DOHH2 (cell line): ENCODE data around the gene SEC24B.

Experiments used
- H3F3A ChIP-seq: fragments of 200-600 bp; sonication (generic), shearing (Covaris generic); 2 replicates; pipeline ENCODE4 v1.6.0; 2016; ENCODE audit warnings: antibody characterized with exemption, mild to moderate bottlenecking; ENCODE audit not compliant: control insufficient read depth, insufficient read depth
- H3K27ac ChIP-seq: fragments of 200-600 bp; sonication (generic); 2 replicates; pipeline ENCODE4 v1.5.1; 2014; ENCODE audit warnings: low read depth, mild to moderate bottlenecking, low read length, moderate library complexity
- H3K27me3 ChIP-seq: fragments of 200-600 bp; sonication (generic); 2 replicates; pipeline ENCODE4 v1.6.1; 2014; ENCODE audit warnings: mild to moderate bottlenecking, low read length, mixed read lengths; ENCODE audit not compliant: control insufficient read depth
- H3K36me3 ChIP-seq: fragments of 200-600 bp; sonication (generic); 2 replicates; pipeline ENCODE4 v1.6.1; 2014; ENCODE audit warnings: mild to moderate bottlenecking, low read length, moderate library complexity, mixed read lengths; ENCODE audit not compliant: control insufficient read depth
- H3K4me1 ChIP-seq: fragments of 200-600 bp; sonication (generic); 2 replicates; pipeline ENCODE4 v1.6.1; 2014; ENCODE audit warnings: mild to moderate bottlenecking, low read length, mixed read lengths; ENCODE audit not compliant: control insufficient read depth
- H3K4me2 ChIP-seq: fragments of 200-600 bp; sonication (generic); 2 replicates; pipeline ENCODE4 v1.6.0; 2014; ENCODE audit warnings: mild to moderate bottlenecking, low read length, moderate library complexity
- H3K4me3 ChIP-seq: fragments of 200-600 bp; sonication (generic); 2 replicates; pipeline ENCODE4 v1.5.1; 2014; ENCODE audit warnings: mild to moderate bottlenecking, low read length, mixed read lengths
- H3K79me2 ChIP-seq: fragments of 200-600 bp; sonication (generic); 2 replicates; pipeline ENCODE4 v1.6.1; 2014; ENCODE audit warnings: mild to moderate bottlenecking, low read length, mixed read lengths; ENCODE audit not compliant: control insufficient read depth
- H3K9me2 ChIP-seq: fragments of 200-600 bp; sonication (generic); replicated peaks from 2 replicates; pipeline ENCODE4 v1.6.1; 2014; ENCODE audit warnings: mild to moderate bottlenecking, low read length, mixed read lengths; ENCODE audit not compliant: control insufficient read depth
- H3K9me3 ChIP-seq: fragments of 200-600 bp; sonication (generic); 2 replicates; pipeline ENCODE4 v1.6.1; 2014; ENCODE audit warnings: antibody characterized with exemption, low read length, mixed read lengths; ENCODE audit not compliant: control insufficient read depth, insufficient read depth
- H4K20me1 ChIP-seq: fragments of 200-600 bp; sonication (generic); 2 replicates; pipeline ENCODE4 v1.6.0; 2014; ENCODE audit warnings: low read depth, mild to moderate bottlenecking, antibody characterized with exemption, low read length, moderate library complexity; ENCODE audit not compliant: control insufficient read depth, insufficient read depth
- CTCF ChIP-seq: fragments of 200-600 bp; sonication (generic); IDR thresholded peaks from one replicate; pipeline ENCODE4 v1.5.1; 2014; ENCODE audit warnings: antibody characterized with exemption, mild to moderate bottlenecking, low read depth, low read length; ENCODE audit not compliant: poor library complexity, severe bottlenecking
- EZH2phosphoT487 ChIP-seq: fragments of 200-600 bp; sonication (generic); IDR thresholded peaks from 2 replicates; pipeline ENCODE4 v1.6.1; 2017; ENCODE audit warnings: borderline replicate concordance, mild to moderate bottlenecking, antibody characterized with exemption, low read length, moderate library complexity, mixed read lengths

Gene SEC24B

GRCh38 chr4:109462297-109462696 lies 28.7 kb downstream of the SEC24B start:
- H3K4me1 ChIP-seq: no peaks in the 10 kb centered on the region
- H3K9me3 ChIP-seq: no peaks in the 10 kb centered on the region
- H4K20me1 ChIP-seq: no peaks in the 10 kb centered on the region
- no peak overlapping the region for H3K27ac ChIP-seq
- no peaks in the 10 kb centered on the region for H3K9me2 ChIP-seq
- H3K36me3 ChIP-seq: peaks cover 35% of the 10 kb centered on the region
- H3F3A ChIP-seq: no peaks in the 10 kb centered on the region
- TF ChIP-seq CTCF: no peak
- TF ChIP-seq EZH2phosphoT487: no peak
- no peak overlapping the region for H3K4me2 ChIP-seq
- no peaks in the 10 kb centered on the region for H3K27me3 ChIP-seq
- no peak overlapping the region for H3K4me3 ChIP-seq
- peaks cover 79% of the 10 kb centered on the region for H3K79me2 ChIP-seq

DNA sequence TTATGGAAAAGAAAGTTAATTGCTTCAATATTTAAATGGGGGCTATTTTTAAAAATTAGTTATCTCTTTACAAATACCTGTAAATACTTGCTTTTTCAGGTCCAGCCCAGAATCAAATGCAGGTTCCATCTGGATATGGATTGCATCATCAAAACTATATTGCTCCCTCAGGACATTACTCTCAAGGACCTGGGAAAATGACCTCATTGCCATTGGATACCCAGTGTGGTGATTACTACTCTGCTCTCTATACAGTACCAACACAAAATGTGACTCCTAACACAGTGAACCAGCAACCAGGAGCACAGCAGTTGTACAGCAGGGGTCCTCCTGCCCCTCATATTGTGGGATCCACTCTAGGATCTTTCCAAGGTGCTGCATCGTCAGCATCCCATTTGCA lies 29.2 kb downstream of the SEC24B start:
- Histone ChIP-seq H3K4me2 (no peak overlapping the region), H3K9me3 (no peaks in the 10 kb centered on the region), H3K9me2 (no peaks in the 10 kb centered on the region), H3K27ac (no peak overlapping the region), H3K36me3 (peaks cover 35% of the 10 kb centered on the region), H4K20me1 (no peaks in the 10 kb centered on the region), H3K4me3 (no peak overlapping the region), H3F3A (no peaks in the 10 kb centered on the region; the same call in 1 of the 2 replicates), H3K4me1 (no peaks in the 10 kb centered on the region), H3K79me2 (peaks cover 77% of the 10 kb centered on the region), H3K27me3 (no peaks in the 10 kb centered on the region)
- TF ChIP-seq CTCF: no peak
- no peak for TF ChIP-seq EZH2phosphoT487

GRCh38 chr4:109465069-109465468 lies 31.5 kb downstream of the SEC24B start:
- Histone ChIP-seq H3F3A (no peaks in the 10 kb centered on the region; the same call in 1 of the 2 replicates), H3K4me1 (no peaks in the 10 kb centered on the region), H3K27me3 (no peaks in the 10 kb centered on the region), H3K79me2 (peaks cover 85% of the 10 kb centered on the region), H3K4me3 (no peak overlapping the region), H3K9me2 (no peaks in the 10 kb centered on the region), H3K27ac (no peak overlapping the region), H3K9me3 (no peaks in the 10 kb centered on the region), H3K36me3 (peaks cover 51% of the 10 kb centered on the region), H3K4me2 (no peak overlapping the region), H4K20me1 (no peaks in the 10 kb centered on the region)
- no peak for TF ChIP-seq EZH2phosphoT487
- no peak for TF ChIP-seq CTCF
